Retinal pigment epithelial cell (primary cell): ENCODE data around the gene C18orf32.

Source experiments
- DNase-seq: peaks from one replicate; pipeline ENCODE4 v3.0.0-alpha.2; 2010; ENCODE audit warnings: low read depth
- H3K4me3 ChIP-seq: 2 replicates; pipeline ENCODE4 v1.5.1; 2011; ENCODE audit warnings: mild to moderate bottlenecking, low read length, control low read depth, moderate library complexity
- TF ChIP-seq, protein P1 (sequence below): conservative IDR thresholded peaks from 2 replicates; pipeline ENCODE4 v1.5.1; 2011; ENCODE audit warnings: low read depth, low read length, control low read depth, inconsistent platforms

Gene C18orf32

DNA sequence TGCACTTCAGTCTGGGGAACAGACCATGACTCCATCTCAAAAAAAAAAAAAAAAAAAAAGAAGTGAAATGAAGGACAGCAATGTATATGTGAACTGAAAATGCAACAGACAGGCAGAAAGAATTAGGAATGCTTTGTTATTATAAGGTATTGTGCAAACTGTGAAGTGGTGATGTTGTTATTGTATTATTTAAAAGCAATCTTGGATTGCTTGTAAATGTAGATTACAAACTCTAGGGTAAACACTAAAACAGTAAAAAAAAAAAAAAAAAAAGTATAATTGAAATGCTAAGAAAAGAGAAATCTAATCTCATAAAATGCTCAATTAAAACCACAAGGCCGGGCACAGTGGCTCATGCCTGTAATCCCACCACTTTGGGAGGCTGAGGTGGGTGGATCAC is 51.9 kb downstream of the C18orf32 start:
- no peak overlapping the region for H3K4me3 ChIP-seq
- TF ChIP-seq, protein P1, sequence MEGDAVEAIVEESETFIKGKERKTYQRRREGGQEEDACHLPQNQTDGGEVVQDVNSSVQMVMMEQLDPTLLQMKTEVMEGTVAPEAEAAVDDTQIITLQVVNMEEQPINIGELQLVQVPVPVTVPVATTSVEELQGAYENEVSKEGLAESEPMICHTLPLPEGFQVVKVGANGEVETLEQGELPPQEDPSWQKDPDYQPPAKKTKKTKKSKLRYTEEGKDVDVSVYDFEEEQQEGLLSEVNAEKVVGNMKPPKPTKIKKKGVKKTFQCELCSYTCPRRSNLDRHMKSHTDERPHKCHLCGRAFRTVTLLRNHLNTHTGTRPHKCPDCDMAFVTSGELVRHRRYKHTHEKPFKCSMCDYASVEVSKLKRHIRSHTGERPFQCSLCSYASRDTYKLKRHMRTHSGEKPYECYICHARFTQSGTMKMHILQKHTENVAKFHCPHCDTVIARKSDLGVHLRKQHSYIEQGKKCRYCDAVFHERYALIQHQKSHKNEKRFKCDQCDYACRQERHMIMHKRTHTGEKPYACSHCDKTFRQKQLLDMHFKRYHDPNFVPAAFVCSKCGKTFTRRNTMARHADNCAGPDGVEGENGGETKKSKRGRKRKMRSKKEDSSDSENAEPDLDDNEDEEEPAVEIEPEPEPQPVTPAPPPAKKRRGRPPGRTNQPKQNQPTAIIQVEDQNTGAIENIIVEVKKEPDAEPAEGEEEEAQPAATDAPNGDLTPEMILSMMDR: no peak
- DNase-seq: no peak

DNA sequence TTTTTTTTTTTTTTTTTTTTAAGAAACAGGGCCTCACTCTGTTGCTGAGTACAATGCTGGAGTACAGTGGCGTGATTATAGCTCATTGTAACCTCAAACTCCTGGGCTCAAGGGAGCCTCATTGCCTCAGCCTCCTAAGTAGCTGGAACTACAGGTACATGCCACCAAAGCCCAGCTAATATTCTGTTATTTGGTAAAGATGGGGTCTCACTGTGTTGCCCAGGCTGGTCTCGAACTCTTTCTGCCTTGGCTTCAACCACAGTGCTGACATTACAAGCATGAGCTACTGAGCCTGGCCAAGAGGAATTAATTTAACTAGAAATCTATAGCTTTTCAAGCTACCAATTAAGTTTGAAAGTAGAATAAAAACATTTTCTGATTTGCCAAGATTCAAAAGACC is 54.4 kb downstream of the C18orf32 start:
- no peak overlapping the region for H3K4me3 ChIP-seq
- no peak for DNase-seq
- TF ChIP-seq, protein P1: no peak

DNA sequence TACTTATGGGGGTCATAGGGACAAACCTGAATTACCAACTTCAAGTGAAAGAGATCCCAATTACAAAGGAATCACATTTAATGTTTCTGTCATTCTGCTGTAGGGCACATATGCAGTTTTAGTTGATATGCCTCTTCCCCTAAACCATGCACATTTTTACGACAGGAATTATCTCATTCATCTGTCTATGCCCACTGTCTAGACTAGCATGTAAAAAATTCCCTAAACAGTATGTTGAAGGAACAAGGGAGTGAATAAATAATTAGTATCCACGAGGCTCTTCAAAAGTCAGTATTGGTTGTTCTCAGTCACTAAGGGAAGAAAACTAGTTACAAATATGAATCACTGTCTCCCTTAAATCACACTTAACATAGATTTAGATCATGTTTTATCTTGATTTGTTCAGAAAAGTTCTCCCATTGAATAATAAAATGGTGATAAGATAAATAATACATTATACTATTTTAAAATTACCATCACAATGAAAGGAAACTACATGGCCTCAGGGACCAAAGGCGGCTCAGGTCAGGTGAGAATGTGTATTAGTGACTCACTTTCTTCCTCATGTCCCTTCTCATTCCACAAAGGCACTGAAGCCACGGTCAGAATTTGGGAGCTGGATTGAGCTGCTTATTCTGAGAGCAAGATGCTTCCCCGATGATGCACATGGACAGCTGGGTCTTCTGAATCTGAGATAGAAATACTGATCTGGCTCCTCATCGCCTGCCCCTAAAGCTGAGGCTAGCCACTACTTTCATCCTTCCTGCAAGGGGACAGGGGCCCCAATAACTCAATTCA is 55.7 kb downstream of the C18orf32 start:
- DNase-seq: no peak
- H3K4me3 ChIP-seq: no peak overlapping the region
- TF ChIP-seq, protein P1: no peak
